SK-N-SH treated with all-trans-retinoic acid at 6 μM for 48 hours (cell line): ENCODE measurements around the gene KCNT2.

Source experiments
- ATAC-seq: fragments of 200-7000 bp; cut with Tn5 transposase; 3 replicates; pipeline ENCODE4 v1.9.1; 2020; ENCODE audit warnings: mild to moderate bottlenecking, moderate library complexity
- ARNTL ChIP-seq: fragments of 450-650 bp; formaldehyde crosslinking; IDR thresholded peaks from 2 replicates; pipeline ENCODE4 v1.5.0; 2020; ENCODE audit warnings: low read depth, mild to moderate bottlenecking, moderate library complexity, borderline replicate concordance
- BACH2 ChIP-seq: fragments of 250-450 bp; sonication (Bioruptor Pico); IDR thresholded peaks from 2 replicates; pipeline ENCODE4 v1.9.0; 2021; ENCODE audit warnings: mild to moderate bottlenecking, borderline replicate concordance
- CSDC2 ChIP-seq: fragments of 250-450 bp; sonication (Bioruptor Pico); IDR thresholded peaks from 2 replicates; pipeline ENCODE4 v1.5.0; 2020; ENCODE audit warnings: mild to moderate bottlenecking, moderate library complexity
- CSRNP3 ChIP-seq: fragments of 250-450 bp; sonication (Bioruptor Pico); IDR thresholded peaks from 2 replicates; pipeline ENCODE4 v1.5.1; 2021; ENCODE audit warnings: mild to moderate bottlenecking, moderate library complexity
- ESRRG ChIP-seq: fragments of 250-450 bp; sonication (Bioruptor Pico); IDR thresholded peaks from 2 replicates; pipeline ENCODE4 v1.6.1; 2021; ENCODE audit warnings: mild to moderate bottlenecking
- GLIS3 ChIP-seq: fragments of 250-450 bp; sonication (Bioruptor Pico); IDR thresholded peaks from 2 replicates; pipeline ENCODE4 v1.5.0; 2020; ENCODE audit warnings: mild to moderate bottlenecking, moderate library complexity
- OSR1 ChIP-seq: fragments of 250-450 bp; sonication (Bioruptor Pico); IDR thresholded peaks from 2 replicates; pipeline ENCODE4 v1.8.0; 2022; ENCODE audit warnings: moderate library complexity, mild to moderate bottlenecking, inconsistent platforms
- PATZ1 ChIP-seq: fragments of 250-450 bp; sonication (Bioruptor Pico); IDR thresholded peaks from 2 replicates; pipeline ENCODE4 v1.8.0; 2020; ENCODE audit warnings: mild to moderate bottlenecking, moderate library complexity, borderline replicate concordance
- PPARA ChIP-seq: fragments of 250-450 bp; sonication (Bioruptor Pico); IDR thresholded peaks from 2 replicates; pipeline ENCODE4 v1.5.0; 2020; ENCODE audit warnings: mild to moderate bottlenecking, borderline replicate concordance
- TCF4 ChIP-seq: fragments of 250-450 bp; sonication (Bioruptor Pico); IDR thresholded peaks from 2 replicates; pipeline ENCODE4 v1.8.0; 2021; ENCODE audit warnings: mild to moderate bottlenecking, moderate library complexity, borderline replicate concordance
- TOX ChIP-seq: fragments of 250-450 bp; sonication (Bioruptor Pico); IDR thresholded peaks from 2 replicates; pipeline ENCODE4 v1.8.0; 2021; ENCODE audit warnings: mild to moderate bottlenecking, moderate library complexity, borderline replicate concordance
- TSHZ2 ChIP-seq: fragments of 250-450 bp; sonication (Bioruptor Pico); IDR thresholded peaks from 2 replicates; pipeline ENCODE4 v1.5.0; 2020; ENCODE audit warnings: mild to moderate bottlenecking, moderate library complexity
- ZC3H10 ChIP-seq: fragments of 250-450 bp; sonication (Bioruptor Pico); IDR thresholded peaks from 2 replicates; pipeline ENCODE4 v1.5.1; 2021; ENCODE audit warnings: mild to moderate bottlenecking, moderate library complexity
- ZNF565 ChIP-seq: fragments of 450-650 bp; formaldehyde crosslinking; conservative IDR thresholded peaks from 2 replicates; pipeline ENCODE4 v1.5.0; 2020; ENCODE audit warnings: low read depth, mild to moderate bottlenecking, moderate library complexity
- ZNF70 ChIP-seq: fragments of 450-650 bp; formaldehyde crosslinking; IDR thresholded peaks from 2 replicates; pipeline ENCODE4 v1.5.0; 2020; ENCODE audit warnings: mild to moderate bottlenecking, moderate library complexity
- ZNF8 ChIP-seq: fragments of 450-650 bp; formaldehyde crosslinking; IDR thresholded peaks from 2 replicates; pipeline ENCODE4 v1.5.0; 2020; ENCODE audit warnings: mild to moderate bottlenecking, moderate library complexity
- TF ChIP-seq, protein P1 (sequence below): fragments of 250-450 bp; sonication (Bioruptor Pico); IDR thresholded peaks from 2 replicates; pipeline ENCODE4 v1.5.1; 2020; ENCODE audit warnings: low read depth, mild to moderate bottlenecking, moderate library complexity

The KCNT2 gene

GRCh38 chr1:196461521-196461920, 146.7 kb downstream of the KCNT2 start (continued):
- TF ChIP-seq TSHZ2 (no peak), ESRRG (CRISPR knock-in tag) (no peak)
- TF ChIP-seq, all 23 proteins: peak for 0

DNA sequence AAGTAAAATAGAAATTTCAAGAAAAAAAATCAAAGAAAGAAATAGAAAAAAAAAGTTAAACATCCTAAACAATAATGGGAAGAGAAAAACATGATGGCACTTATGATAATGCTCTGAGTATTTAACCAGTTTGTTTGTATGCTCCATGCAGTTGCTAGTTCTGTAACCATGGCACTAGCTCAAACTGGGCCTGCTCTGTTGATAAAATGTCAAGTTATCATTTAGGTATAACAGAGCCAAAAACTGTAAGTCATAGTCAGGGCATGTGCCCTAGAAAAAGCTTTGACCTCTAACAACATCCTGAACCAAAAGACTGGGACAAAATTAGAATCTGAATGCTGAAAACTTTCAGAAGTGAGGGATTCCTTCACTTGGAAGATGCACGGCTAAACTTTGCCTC, 148.9 kb downstream of the KCNT2 start:
- no peak for ATAC-seq
- TF ChIP-seq GLIS3, result no peak
- no peak for TF ChIP-seq ARNTL (CRISPR knock-in tag)
- no peak for TF ChIP-seq BACH2 (CRISPR knock-in tag)
- no peak for TF ChIP-seq ESRRG (CRISPR knock-in tag)
- no peak for TF ChIP-seq TOX (CRISPR knock-in tag)
- no peak for TF ChIP-seq PPARA (CRISPR knock-in tag)
- TF ChIP-seq ZC3H10 (CRISPR knock-in tag), result no peak
- TF ChIP-seq CSDC2 (CRISPR knock-in tag), result no peak
- TF ChIP-seq, protein P1, sequence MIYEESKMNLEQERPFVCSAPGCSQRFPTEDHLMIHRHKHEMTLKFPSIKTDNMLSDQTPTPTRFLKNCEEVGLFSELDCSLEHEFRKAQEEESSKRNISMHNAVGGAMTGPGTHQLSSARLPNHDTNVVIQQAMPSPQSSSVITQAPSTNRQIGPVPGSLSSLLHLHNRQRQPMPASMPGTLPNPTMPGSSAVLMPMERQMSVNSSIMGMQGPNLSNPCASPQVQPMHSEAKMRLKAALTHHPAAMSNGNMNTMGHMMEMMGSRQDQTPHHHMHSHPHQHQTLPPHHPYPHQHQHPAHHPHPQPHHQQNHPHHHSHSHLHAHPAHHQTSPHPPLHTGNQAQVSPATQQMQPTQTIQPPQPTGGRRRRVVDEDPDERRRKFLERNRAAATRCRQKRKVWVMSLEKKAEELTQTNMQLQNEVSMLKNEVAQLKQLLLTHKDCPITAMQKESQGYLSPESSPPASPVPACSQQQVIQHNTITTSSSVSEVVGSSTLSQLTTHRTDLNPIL (CRISPR knock-in tag), result no peak
- TF ChIP-seq ZNF70 (CRISPR knock-in tag), result no peak
- no peak for TF ChIP-seq ZNF8 (CRISPR knock-in tag)
- TF ChIP-seq TSHZ2, result no peak
- TF ChIP-seq, all 23 proteins: peak for 0

- TF ChIP-seq OSR1 (no peak), PATZ1 (CRISPR knock-in tag) (no peak), CSDC2 (CRISPR knock-in tag) (no peak), CSRNP3 (CRISPR knock-in tag) (no peak), ZNF565 (no peak), ZC3H10 (CRISPR knock-in tag) (no peak), TCF4 (CRISPR knock-in tag) (no peak)
- TF ChIP-seq, protein P1 (CRISPR knock-in tag), result no peak
- TF ChIP-seq, all 23 proteins: peak for 0
- ATAC-seq, result no peak
Measured at GRCh38 chr1:196454792-196455191, 153.4 kb downstream of the KCNT2 start.
